HCT116 (cell line): ENCODE results near the gene ADGRD1. TPM values are rescaled to one million over a fixed set of nuclear protein-coding genes. Genes with fewer than 3 reads are reported as not detected.

ENCODE experiments used
- ATAC-seq: fragments of 200-7000 bp; cut with Tn5 transposase; 2 replicates; pipeline ENCODE4 v1.9.1; 2020; ENCODE audit warnings: mild to moderate bottlenecking, moderate library complexity
- BruUV-seq: library from RNA; stranded (reverse); fragments of 400-500 nt; replicated peaks from 2 replicates; lab custom pipeline; 2021; lab: Mats Ljungman, UMichigan
- CTCF ChIA-PET: fragments of 300-600 bp; sonication (Branson Sonifier 250); formaldehyde crosslinking; loops from one replicate; lab custom pipeline; 2021; ENCODE audit warnings: antibody characterized with exemption; lab: Charles Lee
- POLR2A ChIA-PET: fragments of 300-600, 350-600 bp; sonication (Branson Sonifier 250); formaldehyde crosslinking; loops from one replicate; lab custom pipeline; 2021; ENCODE audit warnings: antibody characterized with exemption; lab: Charles Lee
- RAD21 ChIA-PET, 2 experiments: fragments of 300-600 bp; sonication (Branson Sonifier 250); formaldehyde crosslinking; loops; one replicate each; lab custom pipeline; 2023; ENCODE audit warnings: low total read pairs in 2 of 2; ENCODE audit not compliant: uncharacterized antibody in 2 of 2, unreplicated experiment in 2 of 2, low non-redundant PET in 1 of 2; lab: Charles Lee
- DNase-seq: peaks from one replicate; pipeline ENCODE4 v3.0.0-alpha.2; 2010; ENCODE audit warnings: low read depth, low spot score
- H2AFZ ChIP-seq: fragments of 200-600 bp; shearing (Covaris generic), sonication (generic); 2 replicates; pipeline ENCODE4 v1.6.1; 2017; ENCODE audit warnings: low read depth, mixed run types, mixed read lengths, antibody characterized with exemption, low read length; ENCODE audit not compliant: poor library complexity, severe bottlenecking
- H3K27ac ChIP-seq: 2 replicates; pipeline ENCODE4 v1.5.1; 2012; ENCODE audit warnings: low read depth, low read length
- H3K27me3 ChIP-seq: fragments of 200-600 bp; sonication (generic); 2 replicates; pipeline ENCODE4 v1.6.1; 2016; ENCODE audit warnings: mixed run types, low read length, mixed read lengths; ENCODE audit not compliant: insufficient read depth
- H3K36me3 ChIP-seq, 2 experiments: fragments of 200-500 bp in 1 of 2; fragments of 200-600 bp in 1 of 2; sonication (Bioruptor generic) in 1 of 2; sonication (generic) in 1 of 2; 2 replicates each; pipeline versions ENCODE4 v1.5.1 to v1.6.1; 2014 to 2016; ENCODE audit warnings: low read length in 2 of 2, inconsistent platforms in 1 of 2, mixed read lengths in 1 of 2, mixed run types in 1 of 2; ENCODE audit not compliant: insufficient read depth in 2 of 2, control insufficient read depth in 1 of 2
- H3K4me1 ChIP-seq, 2 experiments: fragments of 200-600 bp in 1 of 2; sonication (generic) in 1 of 2; 2 replicates each; pipeline versions ENCODE4 v1.5.1 to v1.6.1; 2012 to 2017; ENCODE audit warnings: low read length in 2 of 2, inconsistent platforms in 1 of 2, mild to moderate bottlenecking in 1 of 2, mixed read lengths in 1 of 2, mixed run types in 1 of 2, moderate library complexity in 1 of 2; ENCODE audit not compliant: insufficient read depth in 2 of 2, control insufficient read depth in 1 of 2
- H3K4me2 ChIP-seq: fragments of 200-600 bp; sonication (generic); 2 replicates; pipeline ENCODE4 v1.6.1; 2017; ENCODE audit warnings: mixed run types, low read length, mixed read lengths
- H3K4me3 ChIP-seq, 2 experiments: fragments of 200-600 bp in 1 of 2; sonication (generic) in 1 of 2; replicated peaks in 1 of 2; 2 replicates each; pipeline ENCODE4 v1.5.1; 2011 to 2016; ENCODE audit warnings: low read length in 2 of 2, control low read depth in 1 of 2, low read depth in 1 of 2, mild to moderate bottlenecking in 1 of 2, mixed read lengths in 1 of 2, mixed run types in 1 of 2
- H3K79me2 ChIP-seq: fragments of 200-600 bp; sonication (generic); 2 replicates; pipeline ENCODE4 v1.6.1; 2017; ENCODE audit warnings: mild to moderate bottlenecking, mixed run types, low read length, moderate library complexity, mixed read lengths; ENCODE audit not compliant: insufficient read depth
- H3K9ac ChIP-seq: fragments of 200-600 bp; sonication (generic); 2 replicates; pipeline ENCODE4 v1.6.1; 2016; ENCODE audit warnings: low read length, mixed read lengths
- H3K9me2 ChIP-seq: fragments of 200-600 bp; sonication (generic), shearing (Covaris generic); 2 replicates; pipeline ENCODE4 v1.6.1; 2017; ENCODE audit warnings: mixed run types, mild to moderate bottlenecking, moderate library complexity; ENCODE audit not compliant: insufficient read depth
- H3K9me3 ChIP-seq, 2 experiments: fragments of 200-500 bp in 1 of 2; fragments of 200-600 bp in 1 of 2; sonication (Bioruptor generic) in 1 of 2; sonication (generic) in 1 of 2; 2 replicates each; pipeline ENCODE4 v1.6.1; 2014 to 2017; ENCODE audit warnings: low read length in 2 of 2, mixed read lengths in 2 of 2, inconsistent platforms in 1 of 2, low read depth in 1 of 2, mild to moderate bottlenecking in 1 of 2, mixed run types in 1 of 2, moderate library complexity in 1 of 2; ENCODE audit not compliant: control insufficient read depth in 1 of 2, insufficient read depth in 1 of 2
- H4K20me1 ChIP-seq: fragments of 200-600 bp; sonication (generic), shearing (Covaris generic); 2 replicates; pipeline ENCODE4 v1.6.1; 2017; ENCODE audit warnings: mixed run types, mild to moderate bottlenecking, moderate library complexity; ENCODE audit not compliant: insufficient read depth
- POLR2A ChIP-seq: IDR thresholded peaks from 2 replicates; pipeline ENCODE4 v1.7.0; 2011; ENCODE audit warnings: borderline replicate concordance; ENCODE audit not compliant: insufficient read depth, insufficient read length; ENCODE audit errors: extremely low read depth
- POLR2AphosphoS5 ChIP-seq: IDR thresholded peaks from 2 replicates; pipeline ENCODE4 v1.6.1; 2011; ENCODE audit warnings: mild to moderate bottlenecking, low read depth, low read length, moderate library complexity
- SP1 ChIP-seq: IDR thresholded peaks from 2 replicates; pipeline ENCODE4 v1.6.1; 2012; ENCODE audit warnings: low read depth
- ZBTB33 ChIP-seq: IDR thresholded peaks from 2 replicates; pipeline ENCODE4 v1.6.1; 2011; ENCODE audit warnings: mild to moderate bottlenecking, low read length, moderate library complexity; ENCODE audit not compliant: insufficient replicate concordance; ENCODE audit errors: extremely low read depth
- intact Hi-C: fragments of 100-400 bp; cut with micrococcal nuclease; formaldehyde crosslinking; loops from 2 replicates; pipeline ENCODE4 v1.10.0; 2022
- total RNA-seq: library from RNA; stranded (reverse); gene quantifications from one replicate; pipeline ENCODE4 v1.2.1, GENCODE V29; 2021; ENCODE audit not compliant: unreplicated experiment
- TF ChIP-seq, protein P1 (sequence below): IDR thresholded peaks from 2 replicates; pipeline ENCODE4 v1.6.1; 2012; ENCODE audit warnings: low read depth

Gene ADGRD1
- total RNA-seq, 1 experiment from 2014 or later = 0.44 TPM

GRCh38 chr12:130929363-130929762 is 24.3 kb upstream of the ADGRD1 start:
- no peak overlapping the region for H3K4me2 ChIP-seq
- peaks cover 47% of the 10 kb centered on the region for H3K27me3 ChIP-seq
- H2AFZ ChIP-seq = no peak overlapping the region
- no peaks in the 10 kb centered on the region for H3K9me2 ChIP-seq
- no peaks in the 10 kb centered on the region for H3K9me3 ChIP-seq
- H3K36me3 ChIP-seq = no peaks in the 10 kb centered on the region
- H4K20me1 ChIP-seq = no peaks in the 10 kb centered on the region
- ChIA-PET RAD21 (no interaction called here), CTCF (no interaction called here), POLR2A (no interaction called here)
- BruUV-seq = no TSS peak
- no peak overlapping the region for H3K9ac ChIP-seq
- no peaks in the 10 kb centered on the region for H3K4me1 ChIP-seq
- H3K27ac ChIP-seq = no peak overlapping the region
- no peak for ATAC-seq
- TF ChIP-seq POLR2A (no peak), SP1 (no peak), ZBTB33 (no peak), POLR2AphosphoS5 (no peak)
- TF ChIP-seq, protein P1, sequence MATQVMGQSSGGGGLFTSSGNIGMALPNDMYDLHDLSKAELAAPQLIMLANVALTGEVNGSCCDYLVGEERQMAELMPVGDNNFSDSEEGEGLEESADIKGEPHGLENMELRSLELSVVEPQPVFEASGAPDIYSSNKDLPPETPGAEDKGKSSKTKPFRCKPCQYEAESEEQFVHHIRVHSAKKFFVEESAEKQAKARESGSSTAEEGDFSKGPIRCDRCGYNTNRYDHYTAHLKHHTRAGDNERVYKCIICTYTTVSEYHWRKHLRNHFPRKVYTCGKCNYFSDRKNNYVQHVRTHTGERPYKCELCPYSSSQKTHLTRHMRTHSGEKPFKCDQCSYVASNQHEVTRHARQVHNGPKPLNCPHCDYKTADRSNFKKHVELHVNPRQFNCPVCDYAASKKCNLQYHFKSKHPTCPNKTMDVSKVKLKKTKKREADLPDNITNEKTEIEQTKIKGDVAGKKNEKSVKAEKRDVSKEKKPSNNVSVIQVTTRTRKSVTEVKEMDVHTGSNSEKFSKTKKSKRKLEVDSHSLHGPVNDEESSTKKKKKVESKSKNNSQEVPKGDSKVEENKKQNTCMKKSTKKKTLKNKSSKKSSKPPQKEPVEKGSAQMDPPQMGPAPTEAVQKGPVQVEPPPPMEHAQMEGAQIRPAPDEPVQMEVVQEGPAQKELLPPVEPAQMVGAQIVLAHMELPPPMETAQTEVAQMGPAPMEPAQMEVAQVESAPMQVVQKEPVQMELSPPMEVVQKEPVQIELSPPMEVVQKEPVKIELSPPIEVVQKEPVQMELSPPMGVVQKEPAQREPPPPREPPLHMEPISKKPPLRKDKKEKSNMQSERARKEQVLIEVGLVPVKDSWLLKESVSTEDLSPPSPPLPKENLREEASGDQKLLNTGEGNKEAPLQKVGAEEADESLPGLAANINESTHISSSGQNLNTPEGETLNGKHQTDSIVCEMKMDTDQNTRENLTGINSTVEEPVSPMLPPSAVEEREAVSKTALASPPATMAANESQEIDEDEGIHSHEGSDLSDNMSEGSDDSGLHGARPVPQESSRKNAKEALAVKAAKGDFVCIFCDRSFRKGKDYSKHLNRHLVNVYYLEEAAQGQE = no peak
- H3K79me2 ChIP-seq = no peaks in the 10 kb centered on the region
- no peak for DNase-seq
- H3K4me3 ChIP-seq = no peak overlapping the region
- intact Hi-C loops = no loop called here
